GM18499 (cell line): ENCODE measurements around the gene SLC13A1.
"Not testable (repeated sequence)": the region's sequence is repeated elsewhere in the genome, so short reads cannot be mapped to it uniquely, and the experiment has no call there.

Experiments used
- ATAC-seq: cut with Tn5 transposase; IDR thresholded peaks from one replicate; pipeline ENCODE4 v1.9.1; 2021; ENCODE audit warnings: moderate number of reproducible peaks; ENCODE audit not compliant: insufficient read depth, unreplicated experiment

Gene SLC13A1

DNA sequence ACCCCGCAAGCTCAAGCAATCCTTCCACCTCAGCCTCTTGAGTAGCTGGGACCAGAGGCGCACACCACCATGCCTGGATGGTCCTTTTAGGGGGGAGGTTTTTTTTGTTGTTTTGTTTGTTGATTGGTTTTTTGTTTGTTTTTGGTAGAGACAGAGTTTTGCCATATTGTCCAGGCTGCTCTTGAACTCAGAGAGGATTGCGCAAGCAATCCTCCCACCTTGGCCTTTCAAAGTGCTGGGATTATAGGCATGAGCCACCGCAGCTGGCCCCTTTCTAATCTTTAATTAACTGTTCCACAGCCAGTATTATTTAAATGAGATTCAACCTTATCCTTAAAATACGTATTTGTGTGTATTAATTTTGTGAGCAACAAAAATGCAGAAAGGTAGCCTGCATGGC is 65.8 kb downstream of the SLC13A1 start:
- ATAC-seq: no peak

DNA sequence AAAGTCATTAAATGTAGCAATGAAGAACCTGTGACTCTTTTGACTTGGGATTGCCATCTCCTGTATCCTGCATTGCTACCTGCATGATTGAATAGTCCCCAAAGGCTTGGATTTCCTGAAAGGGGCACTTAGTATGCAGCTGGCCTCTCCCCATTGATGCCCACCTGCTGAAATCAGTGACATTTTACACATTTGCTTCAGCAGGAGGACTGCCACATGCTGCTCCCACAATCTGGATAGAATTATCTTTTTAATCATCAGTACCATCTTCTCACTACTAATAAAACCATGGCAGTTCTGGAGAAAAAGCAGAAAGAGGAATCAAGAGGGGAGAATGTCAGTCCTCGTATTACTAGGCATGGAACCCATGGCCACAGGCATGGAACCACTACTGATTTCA is 67.8 kb downstream of the SLC13A1 start:
- no peak for ATAC-seq

- no peak for ATAC-seq
Measured at GRCh38 chr7:123131556-123131955, 68.2 kb downstream of the SLC13A1 start.

- no peak for ATAC-seq
Measured at GRCh38 chr7:123131140-123131539, 68.6 kb downstream of the SLC13A1 start.

DNA sequence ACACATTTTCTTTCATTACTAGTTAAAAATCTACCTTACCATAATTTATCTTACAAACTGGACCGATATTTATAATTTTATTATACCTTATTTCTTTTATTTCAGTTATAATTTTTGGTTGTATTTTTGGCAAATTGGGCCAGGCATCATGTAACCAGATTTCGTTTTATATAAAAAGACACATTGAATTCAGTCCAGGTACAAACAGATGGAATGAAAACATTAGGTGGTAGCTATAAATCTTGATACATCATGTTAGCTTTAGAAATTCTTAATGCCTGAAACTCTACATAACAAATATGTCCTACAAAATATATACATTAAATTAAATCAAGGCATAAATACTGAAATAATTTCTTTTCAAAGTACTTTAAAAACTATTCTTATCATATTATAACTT is 73.1 kb downstream of the SLC13A1 start:
- ATAC-seq: no peak

DNA sequence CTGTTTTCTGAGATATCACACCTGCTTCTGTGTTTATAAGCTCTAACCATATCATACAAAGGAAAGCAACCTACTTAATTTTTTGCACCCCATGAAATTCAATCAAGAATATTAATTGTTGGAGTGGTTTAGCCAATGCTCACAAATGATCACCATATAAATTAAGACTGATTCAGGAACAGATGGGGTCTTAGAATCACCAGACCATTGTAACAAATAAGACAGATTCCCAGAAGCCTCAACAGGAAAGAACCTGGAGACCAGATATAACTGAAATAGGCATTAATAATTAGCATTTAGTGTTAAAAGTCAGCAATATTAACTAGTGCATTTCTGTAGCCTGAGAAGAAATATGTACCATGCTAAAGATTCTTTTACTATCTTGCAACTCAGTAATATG is 73.6 kb downstream of the SLC13A1 start:
- ATAC-seq: no peak

- no peak for ATAC-seq
Measured at GRCh38 chr7:123125231-123125630, 74.5 kb downstream of the SLC13A1 start.

DNA sequence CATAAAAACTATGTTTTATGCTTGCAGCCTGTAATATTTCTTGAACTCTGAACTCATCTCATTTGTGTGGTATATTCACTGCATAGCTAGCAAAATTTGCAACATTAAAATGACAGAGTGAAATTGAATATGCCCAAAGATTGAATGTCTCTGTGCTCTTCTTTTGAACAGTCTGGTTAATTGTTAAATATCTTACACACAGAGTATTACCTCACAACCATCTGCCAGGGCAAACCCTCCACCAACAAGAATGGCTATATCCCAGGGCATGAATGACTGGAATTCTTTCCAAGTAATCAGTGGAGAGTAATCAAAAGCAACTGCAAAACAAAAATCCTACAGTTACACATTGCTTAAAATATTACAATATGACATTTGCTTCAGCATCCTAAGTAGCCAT is 76.9 kb downstream of the SLC13A1 start:
- ATAC-seq: no peak

DNA sequence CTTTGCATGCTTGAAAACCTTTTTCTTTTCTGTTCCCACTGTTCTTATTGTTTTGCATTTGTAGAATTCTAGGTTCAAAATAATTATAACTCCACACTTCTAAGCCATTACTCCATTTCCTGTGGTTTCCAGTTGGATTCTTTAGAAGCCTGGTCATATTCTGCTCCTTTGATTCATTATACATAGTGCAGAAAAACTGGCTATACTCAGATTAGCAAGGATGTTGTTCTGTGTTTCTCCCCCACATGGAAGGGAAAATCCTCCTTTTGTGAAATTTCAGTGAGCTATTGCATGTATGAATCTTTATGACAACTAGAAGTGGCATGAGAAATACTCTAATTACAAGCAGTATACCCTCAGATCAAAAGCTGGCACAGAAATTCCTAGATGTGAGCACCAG is 79.5 kb downstream of the SLC13A1 start:
- ATAC-seq: no peak

GRCh38 chr7:123115331-123115730 is 84.4 kb downstream of the SLC13A1 start:
- ATAC-seq: no peak

DNA sequence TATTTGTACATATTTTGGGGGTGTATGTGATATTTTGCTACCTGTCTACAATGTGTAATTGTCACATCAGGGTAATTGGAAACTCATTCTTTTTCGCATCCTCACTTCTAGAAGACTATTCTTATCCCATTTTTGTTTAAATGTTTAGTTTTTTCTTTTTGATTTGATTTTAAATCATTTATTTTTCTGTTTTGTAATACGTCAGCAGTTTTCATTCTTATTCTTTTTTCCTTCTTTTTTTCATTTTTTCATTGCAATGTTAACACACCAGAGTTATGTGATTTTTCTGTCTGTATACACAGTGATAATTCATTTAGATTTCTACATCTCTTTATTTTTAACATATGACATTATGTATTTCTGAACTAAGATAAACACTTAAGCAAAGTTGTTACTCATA is 85.5 kb downstream of the SLC13A1 start:
- no peak for ATAC-seq

GRCh38 chr7:123112833-123113232 is 86.9 kb downstream of the SLC13A1 start:
- no peak for ATAC-seq

DNA sequence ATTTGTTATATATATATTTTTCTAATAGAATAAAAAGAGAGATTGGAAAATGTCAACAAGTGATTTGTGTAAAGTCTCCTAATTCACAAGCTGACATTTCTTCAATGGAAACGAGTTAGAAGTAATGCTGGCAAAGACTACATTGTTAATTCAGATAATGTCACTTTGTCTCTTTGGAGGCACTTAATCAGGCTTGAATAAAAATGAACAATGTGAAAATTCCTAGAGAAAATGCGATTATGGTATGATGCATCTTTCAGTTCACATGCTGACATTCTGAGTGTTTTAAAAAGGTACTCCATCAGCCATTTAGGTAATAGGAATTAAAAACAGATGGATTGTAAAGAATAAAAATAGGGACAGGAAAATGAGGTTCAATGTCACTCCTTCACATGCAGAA is 100.1 kb downstream of the SLC13A1 start:
- ATAC-seq: no peak

DNA sequence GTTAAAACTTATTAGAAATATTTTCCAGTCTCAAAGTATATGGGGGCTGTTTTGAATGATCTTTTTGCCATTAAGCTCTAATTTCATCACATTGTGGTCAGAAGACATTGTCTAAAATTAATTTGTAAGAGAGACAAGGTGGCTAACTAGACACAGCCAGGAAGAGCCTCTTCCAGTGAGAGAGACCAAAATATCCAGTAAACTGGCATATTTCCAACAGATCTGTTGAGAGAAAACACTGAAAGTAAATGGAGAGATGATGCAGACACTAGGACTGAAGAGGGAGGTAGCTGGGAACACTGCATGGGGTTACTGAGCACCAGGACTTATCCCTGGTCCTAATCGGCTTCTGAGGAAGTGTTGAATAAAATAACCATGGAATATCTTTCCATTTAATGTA is 102.8 kb downstream of the SLC13A1 start:
- no peak for ATAC-seq

DNA sequence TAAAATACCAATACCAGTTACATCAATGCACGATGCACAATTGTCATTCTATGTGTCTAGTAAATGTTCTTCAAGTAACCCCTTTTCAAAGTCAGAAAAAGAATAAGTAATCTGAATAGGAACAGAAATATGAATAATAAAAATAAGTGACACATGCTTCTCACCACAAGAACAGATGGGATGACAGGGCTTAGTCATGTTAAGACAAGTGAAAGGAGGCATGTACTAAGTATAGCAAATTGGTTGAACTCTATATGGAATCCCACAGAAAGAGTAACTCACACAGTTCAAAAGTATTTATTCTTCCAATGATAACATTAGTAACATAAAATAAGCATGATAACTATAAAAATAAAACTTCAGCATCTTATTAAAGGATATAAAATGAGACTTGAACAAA is 103.3 kb downstream of the SLC13A1 start:
- ATAC-seq: no peak

DNA sequence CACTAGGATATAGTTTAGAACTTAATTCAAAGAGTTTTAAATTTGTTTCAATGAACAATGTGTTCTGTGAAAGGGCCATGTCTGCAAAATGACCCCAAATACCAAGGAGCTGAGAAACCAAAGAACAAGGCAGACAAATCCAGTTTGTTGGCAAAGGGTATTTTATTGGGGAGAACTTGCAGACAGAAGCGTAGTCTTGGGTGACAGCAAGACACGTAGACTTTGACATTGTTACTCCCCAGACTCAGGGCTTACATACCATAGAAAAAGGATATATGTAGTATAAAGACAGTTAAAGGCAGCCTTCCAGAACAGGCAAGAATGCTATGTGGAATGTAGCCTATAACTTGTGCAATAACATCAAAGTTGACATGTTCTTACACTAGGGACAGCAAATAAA is 109.3 kb downstream of the SLC13A1 start:
- ATAC-seq: no peak

GRCh38 chr7:123086910-123087309 is 112.9 kb downstream of the SLC13A1 start:
- not testable (repeated sequence) for ATAC-seq

- ATAC-seq: not testable (repeated sequence)
Measured at GRCh38 chr7:123084861-123085260, 114.9 kb downstream of the SLC13A1 start.

- ATAC-seq: no peak
Measured at GRCh38 chr7:123079021-123079420, 120.7 kb downstream of the SLC13A1 start.

DNA sequence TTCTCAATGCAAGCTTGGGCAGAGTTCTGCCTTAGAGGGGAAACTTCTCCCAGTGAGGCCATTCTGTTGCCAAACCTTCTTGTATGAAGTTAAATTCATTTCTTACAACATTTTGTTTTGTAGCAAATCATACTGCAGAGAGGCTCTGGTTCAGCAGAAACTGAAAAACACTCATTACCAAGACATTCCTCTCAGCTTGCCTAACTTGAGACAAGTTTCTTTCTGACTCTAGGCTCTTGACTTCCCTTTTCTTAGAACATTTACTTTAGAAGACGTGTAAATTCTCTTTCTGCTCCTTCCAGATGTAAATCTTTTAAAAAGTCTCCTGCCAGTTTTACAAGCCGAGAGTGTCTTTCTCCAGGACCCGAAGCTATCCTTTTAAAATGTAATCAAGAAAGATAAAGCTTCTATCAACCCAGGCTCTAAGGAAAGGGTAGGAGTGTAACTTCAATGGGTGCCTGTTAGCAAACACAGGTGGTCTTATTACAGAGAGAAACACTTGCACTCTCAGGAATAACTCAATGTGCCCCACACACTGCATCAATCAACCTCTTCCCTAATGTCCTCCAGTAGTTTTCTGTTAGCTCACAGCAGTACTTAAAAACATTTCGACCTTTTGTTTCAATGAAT is 123.8 kb downstream of the SLC13A1 start:
- ATAC-seq: peak; percentile 66

- ATAC-seq: no peak
Measured at GRCh38 chr7:123070702-123071286, 129.0 kb downstream of the SLC13A1 start.

GRCh38 chr7:123067814-123068213 is 132.0 kb downstream of the SLC13A1 start:
- ATAC-seq: no peak
